Hindlimb muscle (tissue), 1 donor: ENCODE data around the gene ADAMTS2. TPM values are rescaled to one million over a fixed set of nuclear protein-coding genes. Genes with fewer than 3 reads are reported as not detected.
"Not testable (repeated sequence)": the region's sequence is repeated elsewhere in the genome, so short reads cannot be mapped to it uniquely, and the experiment has no call there.

Experiments
- DNase-seq: peaks from one replicate; pipeline ENCODE4 v3.0.0-alpha.2; 2013
- polyA plus RNA-seq: library from polyadenylated mRNA; unstranded; fragments of 120-200 nt; gene quantifications from one replicate; pipeline ENCODE4 v1.2.1, GENCODE V29; 2013; ENCODE audit not compliant: insufficient read length

ADAMTS2 gene
- polyA plus RNA-seq, 1 donor, result 29.7 TPM

GRCh38 chr5:179325296-179326031, 19.8 kb downstream of the ADAMTS2 start:
- DNase-seq, result no peak

- DNase-seq, result no peak
Observed at GRCh38 chr5:179324760-179325295, 20.4 kb downstream of the ADAMTS2 start.

- not testable (repeated sequence) for DNase-seq
Observed at GRCh38 chr5:179324316-179324715, 20.9 kb downstream of the ADAMTS2 start.

GRCh38 chr5:179323026-179323870, 22.0 kb downstream of the ADAMTS2 start:
- no peak for DNase-seq

- no peak for DNase-seq
Observed at GRCh38 chr5:179322071-179323025, 22.9 kb downstream of the ADAMTS2 start.

- DNase-seq, result no peak
Observed at GRCh38 chr5:179321206-179321987, 23.9 kb downstream of the ADAMTS2 start.

GRCh38 chr5:179319741-179320281, 25.4 kb downstream of the ADAMTS2 start:
- peak; percentile 35 for DNase-seq

GRCh38 chr5:179319123-179319522, 26.1 kb downstream of the ADAMTS2 start:
- DNase-seq, result no peak

GRCh38 chr5:179318221-179318955, 26.9 kb downstream of the ADAMTS2 start:
- DNase-seq, result no peak

- no peak for DNase-seq
Observed at GRCh38 chr5:179317411-179318220, 27.6 kb downstream of the ADAMTS2 start.

GRCh38 chr5:179316982-179317381, 28.3 kb downstream of the ADAMTS2 start:
- no peak for DNase-seq

GRCh38 chr5:179316111-179316551, 29.1 kb downstream of the ADAMTS2 start:
- DNase-seq, result no peak

- no peak for DNase-seq
Observed at GRCh38 chr5:179315356-179315890, 29.8 kb downstream of the ADAMTS2 start.

GRCh38 chr5:179314606-179315355, 30.5 kb downstream of the ADAMTS2 start:
- DNase-seq, result no peak

GRCh38 chr5:179313849-179314521, 31.3 kb downstream of the ADAMTS2 start:
- peak; percentile 94 for DNase-seq

GRCh38 chr5:179312557-179313235, 32.6 kb downstream of the ADAMTS2 start:
- no peak for DNase-seq

- DNase-seq, result no peak
Observed at GRCh38 chr5:179311581-179311980, 33.7 kb downstream of the ADAMTS2 start.
